ENCODE measurements around the gene EIF3F. TPM values are rescaled to one million over a fixed set of nuclear protein-coding genes. Genes with fewer than 3 reads are reported as not detected.

EIF3F gene
- total and polyA plus RNA-seq, 8 donors: 106 to 201 (median 175) TPM

- Histone ChIP-seq H3K27me3 (no peaks in the 10 kb centered on the region), H3K36me3 (no peaks in the 10 kb centered on the region), H3K4me3 (no peak overlapping the region), H3K4me1 (no peaks in the 10 kb centered on the region), H3K9me3 (no peaks in the 10 kb centered on the region), H3K27ac (no peak overlapping the region)
- DNase-seq (no peak), ATAC-seq (no peak), FAIRE-seq (no peak)
- TF ChIP-seq, protein P1, sequence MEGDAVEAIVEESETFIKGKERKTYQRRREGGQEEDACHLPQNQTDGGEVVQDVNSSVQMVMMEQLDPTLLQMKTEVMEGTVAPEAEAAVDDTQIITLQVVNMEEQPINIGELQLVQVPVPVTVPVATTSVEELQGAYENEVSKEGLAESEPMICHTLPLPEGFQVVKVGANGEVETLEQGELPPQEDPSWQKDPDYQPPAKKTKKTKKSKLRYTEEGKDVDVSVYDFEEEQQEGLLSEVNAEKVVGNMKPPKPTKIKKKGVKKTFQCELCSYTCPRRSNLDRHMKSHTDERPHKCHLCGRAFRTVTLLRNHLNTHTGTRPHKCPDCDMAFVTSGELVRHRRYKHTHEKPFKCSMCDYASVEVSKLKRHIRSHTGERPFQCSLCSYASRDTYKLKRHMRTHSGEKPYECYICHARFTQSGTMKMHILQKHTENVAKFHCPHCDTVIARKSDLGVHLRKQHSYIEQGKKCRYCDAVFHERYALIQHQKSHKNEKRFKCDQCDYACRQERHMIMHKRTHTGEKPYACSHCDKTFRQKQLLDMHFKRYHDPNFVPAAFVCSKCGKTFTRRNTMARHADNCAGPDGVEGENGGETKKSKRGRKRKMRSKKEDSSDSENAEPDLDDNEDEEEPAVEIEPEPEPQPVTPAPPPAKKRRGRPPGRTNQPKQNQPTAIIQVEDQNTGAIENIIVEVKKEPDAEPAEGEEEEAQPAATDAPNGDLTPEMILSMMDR (IDR thresholded peaks at IDR 0.05): no peak
- intact Hi-C loops (cut with DNase I): no loop called here
Measured at GRCh38 chr11:7971846-7972245, 15.3 kb upstream of the EIF3F start.

DNA sequence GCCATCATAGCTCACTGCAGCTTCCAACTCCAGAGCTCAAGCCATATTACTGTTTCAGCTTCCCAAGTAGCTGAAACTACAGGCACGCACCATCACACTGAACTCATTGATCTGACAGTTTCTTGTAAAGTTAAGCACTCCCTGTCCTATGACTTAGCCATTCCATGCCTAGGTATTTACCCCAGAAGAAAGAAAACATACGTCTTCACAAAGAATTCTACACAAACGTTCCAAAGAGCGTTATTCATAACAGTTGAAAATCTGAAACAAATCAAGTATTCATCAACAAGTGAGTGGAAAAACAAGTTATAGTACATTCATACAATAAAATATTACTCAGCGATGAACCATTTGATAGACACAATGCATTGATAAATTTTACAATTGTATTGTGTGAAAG is 14.1 kb upstream of the EIF3F start:
- DNase-seq: no peak
- 80 to 87% methylated on average over 5 of the region's 5 CpGs for WGBS, 2 donors
- intact Hi-C loops (cut with DNase I): no loop called here
- no peaks in the 10 kb centered on the region for H3K27me3 ChIP-seq
- ATAC-seq: no peak
- H3K27ac ChIP-seq: no peak overlapping the region
- H3K36me3 ChIP-seq: no peaks in the 10 kb centered on the region
- H3K9me3 ChIP-seq: no peaks in the 10 kb centered on the region
- H3K4me3 ChIP-seq: no peak overlapping the region
- no peaks in the 10 kb centered on the region for H3K4me1 ChIP-seq
- no peak for FAIRE-seq
- TF ChIP-seq, protein P1 (IDR thresholded peaks at IDR 0.05): no peak

DNA sequence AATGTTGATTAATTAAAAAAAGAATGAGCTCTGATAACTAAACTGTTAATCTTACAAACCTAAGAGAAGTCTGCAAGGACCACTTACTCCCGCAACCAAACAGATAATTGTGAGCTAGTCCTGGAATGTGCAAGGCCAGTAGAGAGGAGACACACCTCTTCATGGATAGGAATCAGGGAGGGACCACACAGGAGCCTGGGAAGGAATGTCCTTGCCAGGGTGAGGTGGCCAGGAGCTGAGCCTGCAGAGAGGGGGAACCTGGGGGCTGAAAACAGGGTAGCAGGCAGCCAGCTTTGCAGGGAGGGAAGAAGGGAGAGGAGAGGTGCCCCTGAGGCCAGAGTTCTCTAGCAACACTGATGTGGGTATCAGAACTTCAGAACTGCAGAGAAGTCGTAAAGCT is 12.5 kb upstream of the EIF3F start:
- Histone ChIP-seq H3K27ac (no peak overlapping the region), H3K36me3 (no peaks in the 10 kb centered on the region), H3K4me1 (no peaks in the 10 kb centered on the region), H3K9me3 (no peaks in the 10 kb centered on the region), H3K4me3 (no peak overlapping the region), H3K27me3 (no peaks in the 10 kb centered on the region)
- WGBS, 2 donors: 88 to 90% methylated on average over 2 of the region's 2 CpGs
- FAIRE-seq: no peak
- TF ChIP-seq, protein P1 (IDR thresholded peaks at IDR 0.05): no peak
- DNase-seq: no peak
- intact Hi-C loops (cut with DNase I): no loop called here
- no peak for ATAC-seq

- ATAC-seq: no peak
- Histone ChIP-seq H3K27me3 (no peaks in the 10 kb centered on the region), H3K4me3 (no peak overlapping the region), H3K36me3 (no peaks in the 10 kb centered on the region), H3K27ac (no peak overlapping the region), H3K9me3 (no peaks in the 10 kb centered on the region), H3K4me1 (peaks cover 5 to 13% (median 8%) of the 10 kb centered on the region in 3 donors)
- TF ChIP-seq, protein P1 (IDR thresholded peaks at IDR 0.05): no peak
- no peak for FAIRE-seq
- intact Hi-C loops (cut with DNase I): no loop called here
- 66 to 69% methylated on average over 5 of the region's 5 CpGs for WGBS, 2 donors
- no peak for DNase-seq
Measured at GRCh38 chr11:7977232-7977917, 9.8 kb upstream of the EIF3F start.

DNA sequence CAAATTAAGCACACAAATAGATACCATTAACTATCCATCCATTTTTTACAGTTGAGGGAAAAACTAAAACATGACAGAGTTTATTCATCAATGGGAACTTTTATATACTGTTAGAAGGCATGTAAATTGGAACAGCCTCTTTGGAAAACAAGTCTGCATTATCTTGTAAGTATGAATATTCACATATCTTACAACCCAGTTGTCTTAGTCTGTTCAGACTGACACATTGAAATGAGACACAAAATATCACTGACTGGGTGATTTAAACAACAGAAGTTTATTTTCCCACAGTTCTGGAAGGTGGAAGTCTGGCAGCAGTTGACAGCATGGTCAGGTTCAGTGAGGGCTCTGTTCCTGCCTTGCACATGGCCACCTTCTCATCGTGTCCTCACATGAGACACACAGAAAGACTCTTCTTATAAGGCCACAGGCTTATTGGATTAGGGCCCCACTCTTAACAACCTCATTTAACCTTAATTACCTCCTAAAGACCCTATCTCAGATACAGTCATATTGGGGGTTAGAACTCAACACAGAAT is 5.4 kb upstream of the EIF3F start:
- TF ChIP-seq, protein P1 (IDR thresholded peaks at IDR 0.05): no peak
- WGBS, 2 donors: 17 to 29% methylated on average over 1 of the region's 1 CpG
- Histone ChIP-seq H3K4me3 (no peak overlapping the region), H3K36me3 (no peaks in the 10 kb centered on the region), H3K27me3 (no peaks in the 10 kb centered on the region), H3K9me3 (no peaks in the 10 kb centered on the region), H3K27ac (peak overlapping the region in 1 of 4 donors; percentile 29), H3K4me1 (peaks cover 5 to 27% (median 9%) of the 10 kb centered on the region in 3 donors)
- FAIRE-seq (no peak), DNase-seq (peak in 4 of 6 donors; percentile 45 to 65 (median 57)), ATAC-seq (peak; percentile 79 to 91 (median 86))
- intact Hi-C loops (cut with DNase I): no loop called here
